GM21529 (cell line): ENCODE data around the gene CFAP221.

ENCODE experiments used
- ATAC-seq: cut with Tn5 transposase; IDR thresholded peaks from one replicate; pipeline ENCODE4 v1.9.1; 2021; ENCODE audit not compliant: unreplicated experiment

The CFAP221 gene

DNA sequence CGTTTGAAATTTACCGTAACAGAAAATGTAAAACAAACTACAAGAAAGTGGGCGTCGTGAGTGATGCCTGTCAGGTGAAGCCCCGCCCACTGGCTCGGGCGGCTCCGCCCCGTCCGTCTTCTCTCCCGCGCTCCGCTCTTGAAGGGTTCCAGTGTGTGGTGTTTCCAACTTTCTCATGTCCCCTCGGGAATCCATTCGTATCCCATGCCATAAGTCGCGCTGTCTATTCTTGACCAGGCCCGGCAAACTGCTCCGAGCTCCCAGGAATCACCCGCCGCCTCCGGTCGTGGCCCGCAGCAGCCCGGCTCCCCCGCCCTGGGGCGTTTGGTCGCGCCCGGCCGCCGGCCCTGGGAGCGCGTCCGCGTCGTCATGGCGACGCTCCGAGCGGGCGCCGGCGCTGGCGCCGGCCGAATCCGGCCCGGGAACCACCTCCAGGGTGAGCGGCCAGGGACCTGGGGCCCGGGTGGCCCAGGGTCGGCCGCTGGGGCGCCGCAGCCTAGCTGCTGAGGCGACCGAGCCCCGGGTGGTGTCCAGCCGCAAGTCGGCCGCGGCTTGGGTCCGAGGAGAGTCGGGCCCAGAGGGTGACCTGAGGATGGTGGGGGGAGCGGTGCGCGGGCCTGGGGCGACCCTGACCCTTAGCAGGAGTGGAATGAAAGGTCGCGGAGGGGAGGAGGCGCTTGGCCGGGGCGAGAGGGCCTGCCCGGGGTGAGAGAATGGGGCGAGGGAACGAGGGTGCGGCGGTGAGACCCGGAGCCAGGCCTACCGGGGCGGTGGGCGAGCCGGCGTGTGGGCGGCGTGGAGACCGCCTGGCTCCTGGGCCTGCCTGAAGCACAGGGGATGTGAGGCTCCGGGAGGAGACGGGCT, at the start of gene CFAP221:
CFAP221 (plus strand) TSS at position 375 of the 864 bp plus-strand sequence. CDS start 1,683 bp downstream, outside the sequence.
- ATAC-seq, result peak; percentile 79

GRCh38 chr2:119495948-119496347, 48.3 kb upstream of the CFAP221 start:
- no peak for ATAC-seq

DNA sequence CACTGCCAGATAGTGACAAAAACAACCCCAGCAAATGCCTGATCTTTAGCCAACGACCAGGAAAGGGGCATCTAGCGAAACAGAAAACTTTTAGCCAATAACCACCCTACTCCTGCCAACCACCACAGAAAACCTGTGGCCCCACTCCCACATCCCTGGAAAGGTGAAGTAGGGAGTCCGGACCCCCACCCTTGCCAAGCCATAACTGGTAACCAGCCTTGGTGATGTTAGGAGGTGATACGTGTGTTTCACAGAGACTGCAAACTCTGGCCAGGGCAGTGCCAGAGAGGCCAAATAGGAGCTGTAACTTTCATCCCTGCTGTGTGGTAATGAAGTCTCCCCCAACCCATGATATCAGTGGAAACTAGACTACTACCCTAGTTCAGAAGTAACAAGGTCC, 47.6 kb upstream of the CFAP221 start:
- no peak for ATAC-seq

- no peak for ATAC-seq
Observed at GRCh38 chr2:119508756-119509155, 35.5 kb upstream of the CFAP221 start.

DNA sequence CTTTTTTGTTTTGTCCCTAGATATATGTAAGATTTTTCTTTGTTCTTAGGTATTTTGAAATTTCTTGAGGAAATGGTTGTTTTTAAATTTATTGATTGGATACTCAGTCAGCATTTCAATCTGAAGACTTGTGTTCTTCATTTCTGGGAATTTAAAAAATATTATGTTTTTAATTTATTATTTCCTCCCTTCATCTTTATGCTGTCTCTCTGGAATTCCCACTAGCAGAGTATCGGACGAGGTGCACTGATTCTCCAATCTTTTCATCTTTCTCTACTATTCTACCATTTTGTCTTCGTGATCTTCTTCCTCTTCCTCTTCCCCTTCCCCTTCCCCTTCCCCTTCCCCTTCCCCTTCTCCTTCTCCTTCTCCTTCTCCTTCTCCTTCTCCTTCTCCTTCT, 32.3 kb upstream of the CFAP221 start:
- no peak for ATAC-seq

DNA sequence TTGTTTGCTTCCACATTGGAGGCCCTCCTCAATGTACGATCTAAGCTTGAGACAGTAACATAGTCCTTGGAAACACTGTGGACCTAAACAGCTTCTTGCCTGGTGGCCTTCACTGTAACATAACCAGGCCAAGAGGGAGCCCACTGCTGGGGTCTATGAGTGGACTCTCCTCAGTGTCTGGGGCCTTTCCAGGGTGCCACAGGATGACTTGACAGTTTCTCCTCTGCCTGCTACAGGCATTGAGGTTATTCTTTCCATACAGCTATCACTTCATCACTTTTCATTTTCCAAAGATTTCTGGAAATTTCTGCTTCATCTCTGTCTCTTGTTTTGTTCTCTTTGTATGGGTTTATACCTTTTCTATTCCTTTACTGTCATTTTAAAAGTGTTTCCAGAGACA, 31.3 kb upstream of the CFAP221 start:
- ATAC-seq, result no peak

DNA sequence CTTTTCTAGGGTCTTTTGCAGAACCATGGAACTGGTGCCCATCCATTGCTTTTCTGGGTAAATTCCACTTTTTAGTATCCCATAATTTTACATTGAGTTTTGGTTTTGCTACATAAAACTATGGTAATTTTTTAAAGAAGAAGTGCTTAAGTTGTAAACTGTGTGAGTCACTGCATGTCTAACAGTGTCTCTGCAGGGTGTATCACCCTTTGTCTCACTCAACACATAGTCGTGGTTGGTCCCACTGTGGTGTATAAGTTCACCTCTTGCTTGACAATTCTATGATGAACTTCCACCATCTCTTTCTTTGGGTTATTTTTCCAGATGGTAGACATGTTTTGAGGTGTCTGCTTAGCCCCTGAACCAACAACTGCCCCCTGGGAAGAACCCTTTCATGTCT, 30.4 kb upstream of the CFAP221 start:
- no peak for ATAC-seq

DNA sequence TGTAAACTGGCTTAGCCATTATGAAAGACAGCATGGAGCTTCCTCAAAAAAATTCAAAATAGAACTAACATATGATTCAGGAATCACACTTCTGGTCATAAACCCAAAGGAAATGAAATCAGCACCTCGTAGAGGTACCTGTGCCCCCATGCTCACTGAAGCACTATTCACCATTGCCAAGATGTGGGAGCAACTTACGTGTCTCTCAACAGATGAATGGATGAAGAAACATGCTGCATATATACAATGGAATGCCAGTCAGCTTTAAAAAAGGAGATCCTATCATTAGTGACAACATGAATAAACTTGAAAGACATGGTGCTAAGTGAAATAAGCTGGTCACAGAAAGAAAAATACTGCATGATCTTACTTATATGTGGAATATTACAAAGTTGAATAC, 28.1 kb upstream of the CFAP221 start:
- no peak for ATAC-seq

GRCh38 chr2:119517433-119517832, 26.8 kb upstream of the CFAP221 start:
- ATAC-seq, result peak; percentile 91

DNA sequence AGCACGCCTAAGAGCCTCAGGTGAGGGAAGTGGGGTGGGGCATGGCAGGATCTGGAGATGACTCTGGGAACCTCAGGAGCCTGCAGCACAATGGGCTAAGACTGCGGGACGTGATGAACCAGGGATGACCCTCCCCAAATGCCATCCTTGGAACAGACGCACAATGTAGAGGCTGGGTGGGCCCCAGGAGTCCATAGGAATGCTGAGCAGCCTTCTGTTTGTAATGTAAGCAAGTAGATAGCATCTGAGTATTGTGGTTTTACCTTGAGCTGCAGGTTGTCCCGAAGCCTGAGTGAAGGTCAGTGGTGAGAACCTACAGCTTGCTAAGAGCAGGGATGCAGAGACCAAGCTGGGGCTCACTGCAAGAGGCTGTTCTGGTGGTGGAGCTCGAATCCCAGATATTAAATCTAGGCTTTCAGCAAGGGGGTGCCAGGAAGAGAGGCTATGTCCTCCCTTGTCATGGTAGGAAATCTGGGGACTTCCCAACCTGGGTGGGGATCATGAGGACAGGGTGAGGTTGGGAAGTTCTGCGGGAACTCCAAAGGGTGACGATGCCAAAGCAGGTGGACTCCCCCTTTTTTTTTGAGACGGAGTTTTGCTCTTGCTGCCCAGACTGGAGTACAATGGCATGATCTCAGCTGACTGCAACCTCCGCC, 25.7 kb upstream of the CFAP221 start:
- no peak for ATAC-seq

DNA sequence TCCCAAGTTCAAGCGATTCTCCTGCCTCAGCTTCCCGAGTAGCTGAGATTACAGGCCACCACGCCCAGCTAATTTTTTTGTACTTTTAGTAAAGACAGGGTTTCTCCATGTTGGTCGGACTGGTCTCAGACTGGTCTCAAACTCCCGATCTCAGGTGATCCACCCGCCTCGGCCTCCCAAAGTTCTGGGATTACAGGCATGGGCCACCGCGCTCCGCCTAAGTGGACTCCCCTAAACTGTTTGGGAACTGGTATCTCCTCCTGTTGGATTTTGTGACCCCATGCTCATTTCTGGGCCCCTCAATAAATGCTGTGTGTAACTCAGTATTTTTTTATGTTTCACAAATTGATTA, 25.2 kb upstream of the CFAP221 start:
- ATAC-seq, result no peak

- ATAC-seq, result no peak
Observed at GRCh38 chr2:119520696-119521432, 23.4 kb upstream of the CFAP221 start.

DNA sequence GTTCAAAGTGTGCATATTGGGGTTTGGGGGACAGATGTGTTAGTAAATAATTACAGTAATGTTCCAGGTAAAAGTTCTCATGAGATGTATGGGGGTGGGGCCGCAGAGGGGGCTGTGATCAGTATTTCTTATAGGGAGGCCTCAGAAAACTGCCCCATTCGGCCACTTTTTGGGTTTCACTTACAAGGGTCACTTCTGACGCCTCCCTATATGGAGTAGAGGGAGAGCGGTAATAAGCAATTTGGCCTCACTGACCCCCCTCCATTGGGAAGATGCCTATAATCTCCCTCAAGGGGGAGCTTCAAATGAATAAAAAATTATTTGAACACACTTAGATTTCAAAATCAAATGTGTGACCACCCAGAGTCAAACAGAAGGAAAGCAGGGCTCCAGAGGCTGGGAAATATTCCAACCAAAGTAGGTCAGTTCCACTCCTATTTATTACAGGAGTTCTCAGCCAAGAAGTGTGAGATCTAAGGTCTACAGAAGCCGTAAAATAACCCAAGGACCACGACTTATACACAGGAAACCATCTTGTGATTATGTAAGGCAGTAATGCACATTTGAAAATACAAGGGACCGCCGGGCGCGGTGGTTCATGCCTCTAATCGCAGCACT, 22.7 kb upstream of the CFAP221 start:
- ATAC-seq, result no peak

GRCh38 chr2:119522671-119523070, 21.6 kb upstream of the CFAP221 start:
- no peak for ATAC-seq

- ATAC-seq, result no peak
Observed at GRCh38 chr2:119523383-119523951, 20.8 kb upstream of the CFAP221 start.

DNA sequence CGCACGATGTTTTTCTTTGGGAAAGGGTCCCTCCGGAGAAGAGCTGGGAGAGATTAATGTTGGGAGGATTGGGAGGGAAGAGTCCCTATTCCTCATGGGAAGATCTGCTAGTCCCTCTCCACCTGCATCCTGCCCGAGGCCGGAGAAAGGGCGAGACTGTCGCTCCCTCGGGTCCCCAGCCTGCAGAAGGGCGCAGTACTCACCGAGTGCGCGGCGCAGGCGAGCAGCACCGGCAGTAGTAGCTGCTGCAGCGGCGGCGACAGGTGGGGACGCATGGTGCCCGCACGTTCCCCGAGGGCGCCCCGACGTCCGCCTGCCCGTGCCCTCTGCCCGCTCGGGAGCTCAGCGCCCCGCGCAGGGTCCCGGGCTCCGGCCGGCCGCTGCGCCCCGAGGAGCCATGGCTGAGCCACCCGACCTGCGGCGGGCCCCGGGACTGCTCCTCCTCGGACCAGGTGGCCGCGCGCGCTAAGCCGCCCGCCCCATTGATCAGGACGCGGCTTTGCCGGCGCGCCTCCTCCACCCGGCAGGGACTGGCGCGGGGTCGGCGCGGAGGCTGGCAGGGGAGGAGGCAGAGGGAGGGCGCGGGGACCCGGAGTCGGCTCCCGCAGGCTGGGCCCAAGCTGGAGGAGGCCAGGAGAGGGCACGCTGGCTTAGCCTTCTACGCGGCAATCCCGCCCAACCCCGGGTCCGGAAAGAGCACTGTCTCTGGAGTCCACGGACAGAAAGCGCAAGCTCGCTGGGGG, 20.1 kb upstream of the CFAP221 start, which contains the start of gene SCTR:
SCTR (minus strand) TSS at position 532 of the 743 bp plus-strand sequence; CDS start at position 275, 257 bp downstream.
- no peak for ATAC-seq

DNA sequence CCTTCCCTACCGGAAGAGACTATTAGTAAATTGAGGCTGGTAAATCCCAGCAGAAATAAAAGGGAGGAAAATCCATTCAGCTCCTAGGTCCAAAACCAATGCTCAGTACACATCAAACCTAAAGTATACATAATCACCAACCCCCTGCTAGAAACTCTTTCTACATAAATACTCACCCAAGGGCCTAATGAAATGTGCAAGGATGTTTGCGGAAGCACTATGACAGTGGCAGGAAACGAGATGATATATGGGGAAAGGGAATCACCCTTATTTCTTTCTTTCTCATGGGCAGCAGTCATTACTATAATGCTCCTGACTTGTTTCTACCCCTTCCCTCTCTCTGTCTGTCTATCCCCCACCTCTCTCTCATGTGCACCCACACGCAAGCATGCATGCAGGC, 18.6 kb upstream of the CFAP221 start:
- ATAC-seq, result no peak

DNA sequence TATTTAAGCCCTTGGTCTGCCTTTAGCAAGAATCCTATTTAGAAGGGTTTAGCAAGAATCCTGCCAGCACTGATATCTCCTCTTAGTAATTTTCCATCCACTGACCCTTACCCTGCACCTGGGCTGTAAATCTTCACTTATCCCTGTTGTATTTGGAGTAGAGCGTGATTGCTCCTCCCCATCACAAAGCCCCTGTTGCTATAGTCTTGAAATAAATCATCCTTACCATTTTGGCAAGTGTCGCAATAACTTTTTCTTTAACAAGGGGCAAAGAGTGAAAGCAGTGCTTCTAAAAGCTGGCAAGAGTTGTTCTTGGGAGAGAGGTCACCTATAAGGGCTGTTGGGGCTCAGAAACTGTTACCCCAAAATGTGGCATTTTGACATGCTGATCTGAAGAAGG, 16.2 kb upstream of the CFAP221 start:
- no peak for ATAC-seq

GRCh38 chr2:119531292-119531691, 13.0 kb upstream of the CFAP221 start:
- ATAC-seq, result no peak

- no peak for ATAC-seq
Observed at GRCh38 chr2:119533560-119533959, 10.7 kb upstream of the CFAP221 start.
